Right kidney (tissue), 1 donor: ENCODE measurements around the gene ZNF613.
"Not testable (repeated sequence)": the region's sequence is repeated elsewhere in the genome, so short reads cannot be mapped to it uniquely, and the experiment has no call there.

Experiments
- DNase-seq: peaks from one replicate; pipeline ENCODE4 v3.0.0-alpha.2; 2016

The ZNF613 gene

GRCh38 chr19:51938936-51939335 is 11.7 kb downstream of the ZNF613 start:
- DNase-seq, result no peak

DNA sequence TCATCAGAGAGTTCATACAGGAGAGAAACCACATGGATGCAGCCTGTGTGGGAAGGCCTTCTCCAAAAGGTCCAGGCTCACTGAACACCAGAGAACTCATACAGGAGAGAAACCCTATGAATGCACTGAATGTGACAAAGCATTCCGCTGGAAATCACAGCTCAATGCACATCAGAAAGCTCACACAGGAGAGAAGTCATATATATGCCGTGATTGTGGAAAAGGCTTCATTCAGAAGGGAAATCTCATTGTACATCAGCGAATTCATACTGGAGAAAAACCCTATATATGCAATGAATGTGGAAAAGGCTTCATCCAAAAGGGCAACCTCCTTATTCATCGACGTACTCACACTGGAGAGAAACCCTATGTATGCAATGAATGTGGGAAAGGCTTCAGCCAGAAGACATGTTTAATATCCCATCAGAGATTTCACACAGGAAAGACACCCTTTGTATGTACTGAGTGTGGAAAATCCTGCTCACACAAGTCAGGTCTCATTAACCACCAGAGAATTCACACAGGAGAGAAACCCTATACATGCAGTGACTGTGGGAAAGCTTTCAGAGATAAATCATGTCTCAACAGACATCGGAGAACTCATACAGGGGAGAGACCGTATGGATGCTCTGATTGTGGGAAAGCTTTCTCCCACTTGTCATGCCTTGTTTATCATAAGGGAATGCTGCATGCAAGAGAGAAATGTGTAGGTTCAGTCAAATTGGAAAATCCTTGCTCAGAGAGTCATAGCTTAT is 17.7 kb downstream of the ZNF613 start:
- no peak for DNase-seq

DNA sequence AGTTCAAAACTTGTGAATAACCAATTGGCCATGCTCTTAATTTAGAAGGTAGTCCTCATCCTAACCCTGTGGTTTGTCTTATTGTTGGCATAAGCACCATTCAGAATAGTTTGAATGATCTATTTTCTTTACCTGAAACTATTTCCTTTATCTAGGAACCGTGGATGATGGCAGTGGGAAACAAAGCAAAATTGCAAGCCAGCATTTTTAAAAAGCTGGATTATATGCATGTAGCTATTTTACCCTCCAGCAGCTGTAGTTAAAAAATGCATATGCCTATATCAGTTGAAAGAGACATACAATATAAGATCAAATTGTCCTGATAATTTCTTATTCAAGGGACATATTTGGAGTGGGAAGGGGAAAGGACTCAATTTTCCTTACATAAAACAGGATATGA is 19.3 kb downstream of the ZNF613 start:
- DNase-seq, result no peak

- peak; percentile 74 for DNase-seq
These were observed 21.7 kb downstream of the ZNF613 start for GRCh38 chr19:51948975-51949374.

GRCh38 chr19:51957846-51958245 is 30.6 kb downstream of the ZNF613 start:
- not testable (repeated sequence) for DNase-seq

DNA sequence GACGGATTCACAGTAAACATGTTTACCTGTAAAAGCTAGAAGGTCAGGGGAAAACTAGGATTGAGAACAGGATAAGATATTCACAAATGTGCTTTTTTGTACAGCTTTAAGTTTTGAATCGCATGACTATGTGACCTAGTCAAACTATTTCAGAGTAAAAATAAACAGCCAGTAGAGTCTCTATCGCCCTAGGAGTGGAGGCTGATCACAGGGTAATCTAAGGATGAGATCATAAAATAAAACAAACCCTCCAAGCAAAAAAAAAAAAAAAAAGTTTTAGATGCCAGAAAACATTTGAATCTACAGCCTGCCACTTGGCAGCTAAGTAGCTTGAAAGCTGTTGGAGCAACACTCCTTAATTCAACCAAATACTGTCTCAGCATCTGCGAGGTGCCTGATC is 32.5 kb downstream of the ZNF613 start:
- no peak for DNase-seq

DNA sequence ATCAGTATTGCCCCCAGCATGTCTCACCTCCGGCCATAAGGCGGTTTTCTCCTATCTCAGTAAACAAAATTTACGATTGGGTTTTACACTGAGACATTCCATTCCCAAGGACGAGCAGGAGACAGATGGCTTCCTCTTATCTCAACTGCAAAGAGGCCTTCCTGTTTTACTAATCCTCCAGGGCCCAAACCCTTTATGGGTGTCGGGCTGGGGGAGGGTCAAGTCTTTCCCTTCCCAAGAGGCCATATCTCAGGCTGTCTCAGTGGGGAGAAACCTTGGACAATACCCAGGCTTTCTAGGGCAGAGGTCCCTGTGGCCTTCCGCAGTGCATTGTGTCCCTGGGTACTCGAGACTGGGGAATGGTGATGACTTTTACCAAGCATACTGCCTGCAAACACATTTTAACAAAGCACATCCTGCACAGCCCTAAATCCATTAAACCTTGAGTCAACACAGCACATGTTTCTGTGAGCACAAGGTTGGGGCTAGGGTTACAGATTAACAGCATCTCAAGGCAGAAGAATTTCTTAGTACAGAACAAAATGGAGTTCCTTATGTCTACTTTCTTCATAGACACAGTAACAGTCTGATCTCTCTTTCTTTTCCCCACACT is 33.5 kb downstream of the ZNF613 start:
- DNase-seq, result peak; percentile 30

GRCh38 chr19:51965583-51965982 is 38.3 kb downstream of the ZNF613 start:
- DNase-seq, result no peak

DNA sequence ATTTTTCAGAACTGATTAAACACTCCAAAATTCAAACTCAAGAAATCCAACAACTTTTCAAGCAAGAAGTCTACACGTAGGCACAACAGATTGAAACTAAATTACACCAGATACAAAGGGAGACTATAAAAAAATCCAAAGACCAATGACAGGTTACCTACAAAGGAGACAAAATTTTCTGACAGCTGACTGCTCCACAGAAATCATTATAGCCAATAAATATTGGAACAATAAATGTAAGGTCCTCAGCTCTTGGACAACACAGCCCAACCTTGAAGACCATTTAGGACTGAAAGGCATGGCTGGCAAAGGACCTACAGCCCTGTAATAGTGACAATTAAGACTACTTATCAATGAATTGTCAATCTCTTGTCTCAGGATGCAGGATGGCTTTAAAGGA is 43.4 kb downstream of the ZNF613 start:
- no peak for DNase-seq

DNA sequence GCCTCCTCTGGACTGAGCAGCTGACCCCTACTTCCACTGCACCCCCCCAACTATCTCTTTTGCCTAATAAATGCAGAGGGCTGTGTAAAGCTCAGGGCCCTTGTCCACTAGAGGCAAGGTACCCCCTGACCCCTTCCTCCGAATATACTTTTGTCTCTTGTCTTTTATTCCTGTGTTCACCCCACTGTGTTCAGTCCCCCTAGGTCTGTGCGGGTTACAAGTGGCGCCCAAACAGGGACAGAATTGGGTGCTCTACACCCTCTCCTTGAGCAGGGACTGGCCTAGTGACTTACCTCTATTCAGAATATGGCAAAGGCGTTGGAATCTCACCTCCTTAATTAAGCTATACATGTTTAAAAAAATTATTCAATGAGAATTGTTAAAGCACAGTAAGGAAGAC is 44.4 kb downstream of the ZNF613 start:
- no peak for DNase-seq

- not testable (repeated sequence) for DNase-seq
These were observed 48.5 kb downstream of the ZNF613 start for GRCh38 chr19:51975787-51976186.

DNA sequence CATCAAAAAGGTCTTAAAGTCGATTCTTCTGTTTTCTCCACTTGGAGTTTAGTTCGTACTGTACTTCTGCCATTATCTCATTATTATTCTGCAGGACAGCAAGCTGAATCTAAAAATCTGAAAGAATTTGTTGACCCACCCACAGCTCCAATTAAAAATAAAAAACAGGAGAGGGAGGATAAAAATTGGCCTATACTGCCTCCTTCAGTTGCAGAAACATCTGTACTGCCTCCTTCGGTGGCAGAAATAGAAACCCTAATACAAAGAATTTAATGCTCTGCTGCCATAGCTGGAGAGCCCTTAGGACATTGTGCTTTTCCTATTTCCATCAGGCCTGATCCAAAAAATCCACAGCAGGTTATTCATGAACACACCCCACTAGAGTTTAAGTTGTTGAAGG is 49.6 kb downstream of the ZNF613 start:
- DNase-seq, result no peak

DNA sequence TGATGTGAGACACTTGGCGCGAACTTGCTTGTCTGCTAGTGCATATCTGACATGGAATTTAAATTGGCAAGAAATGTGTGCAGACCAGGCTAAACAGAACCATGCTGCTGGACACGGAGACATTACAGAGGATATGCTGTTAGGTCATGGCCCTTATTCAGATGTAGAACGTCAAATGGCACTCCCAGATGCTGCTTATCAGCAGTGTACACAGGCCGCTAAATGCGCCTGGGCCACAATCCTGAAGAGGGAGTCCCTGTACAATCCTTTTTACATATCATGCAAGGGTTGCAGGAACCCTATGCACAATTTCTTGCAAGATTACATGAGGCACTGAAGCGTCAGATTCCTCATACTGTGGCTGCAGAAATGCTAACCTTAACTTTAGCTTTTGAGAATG is 50.1 kb downstream of the ZNF613 start:
- no peak for DNase-seq

DNA sequence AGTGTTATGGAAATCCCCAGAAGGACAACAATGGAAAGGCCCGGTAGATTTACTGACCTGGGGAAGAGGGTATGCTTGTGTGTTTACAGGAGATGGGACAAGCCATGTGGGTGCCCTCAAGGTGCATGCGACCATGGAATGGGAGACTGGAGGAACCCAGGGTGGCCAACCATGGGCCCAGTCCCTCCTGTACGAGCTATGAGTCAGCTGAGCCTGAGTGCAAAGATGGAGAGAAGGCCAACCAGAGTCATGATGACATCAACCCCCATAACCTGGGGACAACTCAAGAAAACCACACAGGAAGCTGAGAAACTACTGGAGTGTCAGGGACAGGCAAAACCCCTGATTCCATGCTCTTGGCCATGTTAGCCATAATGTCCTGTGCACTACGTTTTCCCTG is 51.6 kb downstream of the ZNF613 start:
- DNase-seq, result no peak

- DNase-seq, result no peak
These were observed 53.0 kb downstream of the ZNF613 start for GRCh38 chr19:51980116-51980736.

- DNase-seq, result not testable (repeated sequence)
These were observed 53.7 kb downstream of the ZNF613 start for GRCh38 chr19:51980926-51981325.

DNA sequence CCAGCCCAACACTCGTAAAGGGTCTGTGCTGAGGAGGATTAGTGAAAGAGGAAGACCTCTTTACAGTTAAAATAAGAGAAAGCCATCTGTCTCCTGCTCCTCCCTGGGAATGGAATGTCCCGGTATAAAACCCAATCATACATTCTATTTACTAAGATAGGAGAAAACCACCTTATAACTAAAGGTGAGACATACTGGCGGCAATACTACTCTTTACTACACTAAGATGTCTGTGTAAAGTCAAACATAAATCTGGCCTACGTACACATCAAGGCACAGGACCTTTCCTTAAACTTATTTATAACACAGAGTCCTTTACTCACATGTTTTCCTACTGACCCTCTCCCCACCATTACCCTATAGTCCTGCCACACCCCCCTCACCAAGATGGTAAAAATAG is 56.1 kb downstream of the ZNF613 start:
- DNase-seq, result no peak

- peak; percentile 72 for DNase-seq
These were observed 59.3 kb downstream of the ZNF613 start, which contains the start of gene ZNF350 for GRCh38 chr19:51986309-51987291. TSS of gene ZNF350 (minus strand) at chr19:51986840. CDS start at chr19:51974360, 12,480 bp downstream.

DNA sequence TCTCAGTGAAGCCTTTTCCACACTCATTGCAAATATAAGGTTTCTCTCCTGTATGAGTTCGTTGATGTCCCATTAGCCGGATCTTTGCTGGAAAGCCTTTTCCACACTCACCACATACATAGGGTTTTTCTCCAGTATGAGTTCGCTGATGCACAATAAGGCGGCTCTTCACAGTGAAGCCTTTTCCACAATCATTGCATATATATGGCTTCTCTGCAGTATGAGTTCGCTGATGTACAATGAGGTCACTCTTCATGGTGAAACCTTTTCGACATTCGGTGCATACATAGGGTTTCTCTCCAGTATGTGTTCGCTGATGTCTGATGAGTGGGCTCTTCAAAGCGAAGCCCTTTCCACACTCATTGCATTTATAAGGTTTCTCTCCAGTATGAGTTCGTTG is 66.2 kb downstream of the ZNF613 start:
- DNase-seq, result no peak

- no peak for DNase-seq
These were observed 66.9 kb downstream of the ZNF613 start for GRCh38 chr19:51994048-51994644.
